D721Med (cell line): ENCODE data around the gene PHAX.
"Not testable (repeated sequence)": the region's sequence is repeated elsewhere in the genome, so short reads cannot be mapped to it uniquely, and the experiment has no call there.

Source experiments
- DNase-seq: peaks from one replicate; pipeline ENCODE4 v3.0.0; 2011; ENCODE audit warnings: low spot score; ENCODE audit not compliant: insufficient read length
- FAIRE-seq: peaks from 2 replicates; lab custom pipeline; 2011; peaks lifted over from hg19 to GRCh38; lab: Jason Lieb, UNC
- CTCF ChIP-seq: IDR thresholded peaks from 2 replicates; pipeline ENCODE4 v1.5.1; 2012; ENCODE audit warnings: mild to moderate bottlenecking, control low read depth; ENCODE audit not compliant: insufficient read depth; ENCODE audit errors: missing control alignments

The PHAX gene

DNA sequence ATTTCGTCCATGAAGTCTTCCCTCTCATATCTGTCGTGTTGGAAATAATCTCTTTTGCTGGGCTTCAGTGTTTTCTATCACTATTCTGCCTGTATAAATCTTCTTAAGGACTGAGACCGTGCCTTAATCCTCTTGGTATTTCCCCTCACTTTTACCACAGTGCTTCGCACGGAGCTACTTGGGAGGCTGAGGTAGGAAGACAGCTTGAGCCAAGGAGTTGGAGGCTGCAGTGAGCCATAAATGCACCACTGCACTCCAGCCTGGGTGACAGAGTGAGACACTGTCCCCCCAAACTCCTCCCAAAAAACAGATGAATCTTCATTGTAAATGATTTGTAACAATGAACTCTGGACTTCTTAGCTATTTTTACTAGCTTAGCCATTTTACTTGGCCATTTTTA lies 57.8 kb downstream of the PHAX start:
- TF ChIP-seq CTCF: no peak
- no peak for DNase-seq
- peak; percentile 83 for FAIRE-seq

DNA sequence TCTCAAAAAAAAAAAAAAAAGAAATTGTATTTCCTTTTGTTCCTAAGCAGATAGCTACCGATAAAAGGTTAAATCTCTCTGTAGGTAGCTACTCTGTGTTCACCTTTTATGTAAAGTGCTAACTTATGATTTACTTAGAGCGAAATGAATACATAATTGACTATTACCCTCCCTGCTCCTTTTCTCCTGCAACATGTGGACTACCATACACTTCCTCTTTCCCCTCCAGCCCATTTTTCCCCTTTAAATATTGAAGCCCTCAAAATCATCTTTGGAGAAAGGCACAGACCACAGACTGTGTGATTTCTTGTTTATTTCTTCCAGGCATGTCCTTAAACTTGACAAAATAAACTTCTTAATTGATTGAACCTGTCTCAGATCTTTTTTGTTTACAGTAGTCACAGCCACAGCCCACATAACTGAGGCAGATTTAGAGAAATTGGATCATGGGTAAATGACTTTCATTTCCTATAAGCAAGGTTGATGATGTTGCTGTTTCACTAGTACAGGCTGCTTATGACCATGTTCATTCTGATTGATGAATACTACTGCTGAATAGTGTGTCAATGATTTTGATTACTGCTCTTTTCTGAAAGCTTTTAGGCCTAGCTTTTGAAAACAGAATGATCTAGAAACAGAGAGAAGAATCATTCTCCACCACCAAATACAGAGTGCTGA lies 59.2 kb downstream of the PHAX start:
- FAIRE-seq (no peak), DNase-seq (no peak)
- TF ChIP-seq CTCF: no peak

DNA sequence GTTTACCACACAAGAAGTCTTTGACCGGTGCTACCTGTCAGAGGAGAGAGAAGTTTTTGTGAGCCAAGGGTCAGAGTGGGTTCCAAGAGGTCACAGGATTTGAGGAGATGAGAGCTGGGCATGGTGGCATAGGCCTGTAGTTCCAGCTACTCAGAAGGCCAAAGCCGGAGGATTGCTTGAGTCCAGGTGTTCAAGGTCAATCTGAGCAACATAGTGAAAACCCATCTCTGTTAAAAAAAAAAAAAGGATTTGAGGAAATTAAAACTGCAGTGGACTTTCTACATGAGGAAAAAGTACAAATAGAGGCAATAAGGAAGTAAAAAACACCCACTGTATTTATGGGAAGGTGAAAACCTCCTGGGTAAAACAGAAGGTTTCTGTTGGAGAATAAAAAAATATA lies 63.8 kb downstream of the PHAX start:
- no peak for FAIRE-seq
- no peak for DNase-seq
- TF ChIP-seq CTCF: no peak

- DNase-seq, FAIRE-seq: not testable (repeated sequence)
Measured at GRCh38 chr5:126670109-126670508, 69.4 kb downstream of the PHAX start.

- not testable (repeated sequence) for FAIRE-seq, DNase-seq
Measured at GRCh38 chr5:126671681-126672080, 70.9 kb downstream of the PHAX start.

DNA sequence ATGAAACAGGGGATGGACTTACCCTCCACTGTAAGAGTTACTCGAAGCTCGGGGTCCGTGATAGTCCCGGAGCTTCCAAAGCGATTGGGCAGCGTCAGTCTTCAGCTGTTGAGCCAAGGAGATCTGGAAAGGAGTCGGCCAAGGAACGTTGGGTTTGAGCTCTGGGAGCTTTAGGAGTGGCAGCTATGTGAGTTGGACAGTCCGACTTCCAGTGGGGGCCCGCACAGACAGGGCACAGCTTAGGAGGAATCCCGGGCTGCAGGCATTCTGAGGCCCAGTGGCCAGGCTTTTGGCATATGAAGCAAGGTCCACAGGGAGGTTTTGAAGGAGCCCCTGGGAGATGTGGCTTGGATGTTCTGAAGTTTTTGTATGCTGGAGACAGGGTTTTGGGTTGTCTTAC lies 72.7 kb downstream of the PHAX start:
- TF ChIP-seq CTCF: no peak
- no peak for FAIRE-seq

GRCh38 chr5:126674145-126674544 lies 73.4 kb downstream of the PHAX start:
- no peak for TF ChIP-seq CTCF
- FAIRE-seq: no peak
- DNase-seq: no peak

More for the DNA sequence above, 72.7 kb downstream of the PHAX start:
- DNase-seq: no peak

DNA sequence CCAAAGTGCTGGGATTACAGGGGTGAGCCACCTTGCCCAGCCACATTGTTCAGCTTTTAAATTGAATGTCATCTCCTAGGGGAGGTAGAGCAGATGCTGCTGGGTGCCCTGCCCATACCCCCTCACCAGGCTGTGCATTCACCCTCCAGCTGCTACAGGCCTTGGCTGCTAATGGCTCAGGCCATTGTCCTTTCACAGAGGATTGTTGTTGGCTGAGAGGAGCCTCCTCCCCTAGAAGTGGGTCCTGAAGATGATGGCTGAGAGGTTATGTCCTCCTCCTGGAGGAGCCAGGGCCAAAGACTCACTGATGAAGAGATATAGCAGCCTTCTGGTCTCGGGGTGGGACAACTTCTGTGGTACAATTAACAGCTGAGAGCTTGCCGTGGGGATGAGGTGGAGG lies 74.6 kb downstream of the PHAX start:
- no peak for DNase-seq
- TF ChIP-seq CTCF: no peak
- no peak for FAIRE-seq
